Measurements from ENCODE around the gene CLCA1. TPM values are rescaled to one million over a fixed set of nuclear protein-coding genes. Genes with fewer than 3 reads are reported as not detected.

The CLCA1 gene
- total RNA-seq (2022; extraction: Qiagen RNA extraction) = not detected in 5 replicates

GRCh38 chr1:86468501-86468977, at the start of gene CLCA1:
CLCA1 (plus strand) TSS chr1:86468927; CDS start chr1:86468972, 45 bp downstream.

GRCh38 chr1:86423873-86424272, 44.9 kb upstream of the CLCA1 start, which contains the start of gene CLCA2:
CLCA2 (plus strand) TSS chr1:86424171; CDS start chr1:86424248, 77 bp downstream.

GRCh38 chr1:86546787-86547221, 78.1 kb downstream of the CLCA1 start, which contains the start of gene CLCA4:
CLCA4 (plus strand) TSS chr1:86547078; CDS start chr1:86547120, 42 bp downstream.

Other genes with a start within 250 kb of the CLCA1 start
- 8.2 to 10.2 TPM (median 9.1 TPM) in 5 replicates for gene ODF2L, start 72.6 kb upstream of the CLCA1 start, total RNA-seq (2022; extraction: Qiagen RNA extraction)
- 0.02 TPM in 1 of 5 replicates, not detected in the others for gene CLCA2, start 44.8 kb upstream of the CLCA1 start, total RNA-seq (2022; extraction: Qiagen RNA extraction)
- not detected in 5 replicates for gene CLCA4, start 78.2 kb downstream of the CLCA1 start, total RNA-seq (2022; extraction: Qiagen RNA extraction)
- gene SH3GLB1, start 235.6 kb downstream of the CLCA1 start, total RNA-seq (2022; extraction: Qiagen RNA extraction) = 33.4 to 39.2 TPM (median 36.5 TPM) in 5 replicates

Data from A549 treated with Mapracorat at 1 μM for 4 hours (cell line).